ENCODE measurements around the gene LYST.
"Not testable (repeated sequence)": the region's sequence is repeated elsewhere in the genome, so short reads cannot be mapped to it uniquely, and the experiment has no call there.

The LYST gene

DNA sequence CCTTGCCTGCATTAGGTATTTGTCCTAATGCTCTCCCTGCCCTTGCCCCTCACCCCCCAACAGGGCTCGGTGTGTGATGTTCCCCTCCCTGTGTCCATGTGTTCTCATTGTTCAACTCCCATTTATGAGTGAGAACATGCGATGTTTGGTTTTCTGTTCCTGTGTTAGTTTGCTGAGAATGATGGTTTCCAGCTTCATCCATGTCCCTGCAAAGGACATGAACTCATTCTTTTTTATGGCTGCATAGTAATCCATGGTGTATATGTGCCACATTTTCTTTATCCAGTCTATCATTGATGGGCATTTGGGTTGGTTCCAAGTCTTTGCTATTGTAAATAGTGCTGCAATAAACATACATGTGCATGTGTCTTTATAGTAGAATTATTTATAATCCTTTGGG lies 228.1 kb downstream of the LYST start:
- DNase-seq (ENCODE audit: low read depth in 2 of 2) = not testable (repeated sequence)

DNA sequence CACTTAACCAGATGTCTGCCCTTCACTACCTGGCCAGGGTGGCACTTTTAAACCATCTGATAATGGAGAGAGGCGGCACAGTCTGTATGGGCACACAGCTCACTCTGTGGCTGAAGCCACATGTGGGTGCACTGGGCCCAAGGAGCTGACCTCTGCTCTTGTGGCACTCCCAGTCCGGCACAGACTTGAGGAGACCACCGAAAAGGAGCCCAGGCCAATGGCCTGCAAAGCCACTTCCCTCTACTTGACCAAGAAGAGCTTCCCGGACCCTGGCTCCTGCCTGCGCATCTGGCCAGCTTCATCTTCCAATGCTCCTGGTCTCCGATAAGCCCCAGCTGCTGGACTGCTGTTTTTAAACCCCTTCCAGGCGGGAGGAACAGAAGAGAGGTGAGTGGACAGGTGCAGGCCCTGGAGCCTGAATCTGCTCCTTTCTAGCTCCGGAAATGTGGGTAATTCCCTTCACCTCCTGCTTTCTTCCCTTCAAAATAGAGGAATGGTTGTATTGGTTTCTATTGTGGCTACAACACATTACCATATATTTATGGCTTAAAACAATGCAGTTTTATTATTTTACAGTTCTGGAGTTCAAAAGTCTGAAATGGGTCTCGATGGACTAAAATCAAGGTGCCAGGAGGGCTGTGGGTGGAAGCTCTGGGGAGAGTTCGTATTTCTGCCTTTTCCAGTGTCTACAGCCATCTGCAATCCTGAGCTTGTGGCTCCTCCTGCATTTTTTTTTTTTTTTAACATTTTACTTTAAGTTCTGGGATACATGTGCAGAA lies 228.8 kb downstream of the LYST start:
- no peak for DNase-seq (ENCODE audit: low read depth in 2 of 2)

DNA sequence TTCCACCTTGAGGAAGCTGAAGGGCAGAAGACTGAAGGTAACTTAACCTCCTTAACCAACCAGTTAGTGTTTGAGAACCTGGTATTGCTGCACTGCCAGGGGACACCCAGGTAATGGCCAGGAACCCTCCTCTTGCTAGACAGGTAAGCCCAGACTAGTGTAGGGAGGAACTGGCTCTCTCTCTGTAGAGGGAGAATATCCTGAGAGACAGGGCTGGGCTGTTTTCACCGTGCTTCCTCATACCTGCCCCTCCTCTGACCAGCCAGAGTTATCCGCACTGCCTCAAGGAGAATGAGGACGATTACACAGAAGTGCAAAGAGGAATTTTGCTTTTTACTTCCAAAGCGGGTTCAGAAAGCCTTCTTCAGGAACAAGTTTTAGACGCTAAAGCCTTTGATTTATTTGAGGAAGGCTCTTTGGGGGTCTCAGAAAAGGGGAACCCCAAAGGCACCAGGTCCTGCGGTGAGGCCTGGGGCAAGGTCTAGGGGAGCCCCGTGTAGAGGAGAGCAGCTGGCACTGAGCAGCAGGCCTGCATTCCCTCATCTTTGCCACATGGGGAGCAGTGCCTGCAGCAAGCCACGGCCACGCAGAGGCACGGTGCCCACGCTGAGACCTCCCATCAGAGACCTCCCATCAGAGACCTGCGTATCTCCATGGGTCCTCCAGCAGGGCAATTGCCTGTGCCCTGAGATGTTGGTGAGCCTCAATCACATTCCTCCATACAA lies 230.6 kb downstream of the LYST start:
- no peak for DNase-seq (ENCODE audit: low read depth in 2 of 2)

DNA sequence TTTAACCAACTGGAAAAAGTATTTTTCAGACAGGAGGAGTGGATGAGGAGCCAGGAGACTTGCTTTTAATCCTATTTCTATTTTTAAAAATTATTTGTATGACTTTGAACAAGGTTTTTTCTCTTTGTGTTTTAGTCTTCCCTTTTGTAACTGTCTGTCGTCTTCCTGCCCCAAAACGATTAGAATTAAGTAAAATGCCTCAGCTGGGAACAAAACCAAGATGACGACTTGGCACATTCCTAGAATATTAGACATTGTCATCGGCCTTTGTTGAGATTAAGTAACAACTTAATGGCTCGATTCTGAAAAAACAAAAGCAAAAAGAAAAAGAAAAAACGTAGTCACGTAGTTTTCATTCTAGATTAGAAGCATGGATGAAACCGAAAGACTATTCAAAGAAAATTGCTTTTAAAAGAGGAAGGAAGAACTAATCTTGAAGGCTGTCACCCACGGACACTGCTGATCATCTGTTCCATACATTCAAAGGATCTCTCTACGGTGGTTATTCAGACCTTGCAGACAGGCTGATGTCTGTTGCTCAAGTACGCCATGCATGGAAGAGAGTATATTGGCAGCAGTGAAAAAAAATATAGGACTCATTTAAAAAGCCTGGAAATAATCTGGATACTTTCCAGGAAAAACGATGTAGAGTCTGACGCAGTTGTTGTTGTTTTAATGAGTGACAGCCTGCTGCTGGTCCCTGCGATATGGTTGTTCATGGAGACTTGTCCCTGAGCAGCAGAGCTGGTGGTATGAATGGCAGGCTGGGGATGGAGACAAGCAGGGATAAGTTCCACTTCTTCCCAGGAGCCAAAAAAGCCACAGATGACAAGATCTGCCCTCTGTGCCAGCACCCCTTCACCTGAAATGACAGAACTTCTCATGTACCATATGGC lies 234.0 kb downstream of the LYST start:
- no peak for DNase-seq (ENCODE audit: low read depth in 2 of 2)

DNA sequence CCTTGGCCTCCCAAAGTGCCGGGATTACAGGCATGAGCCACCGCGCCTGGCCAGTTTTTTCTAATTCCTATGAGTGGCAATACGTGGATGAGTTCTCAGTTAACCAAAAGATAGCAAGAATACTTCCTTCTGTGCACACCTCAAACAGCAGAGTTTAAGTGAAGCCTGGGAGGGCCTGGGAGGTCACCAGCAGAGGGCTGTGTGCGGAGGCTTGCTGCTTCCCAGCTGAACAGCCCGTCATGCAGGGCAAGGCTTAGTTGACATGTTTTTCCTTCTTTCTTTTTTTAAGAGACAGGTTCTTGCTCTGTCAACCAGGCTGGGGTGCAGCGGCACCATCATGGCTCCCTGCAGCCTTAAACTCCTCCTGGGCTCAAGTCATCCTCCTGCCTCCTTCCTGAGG lies 234.9 kb downstream of the LYST start:
- DNase-seq (ENCODE audit: low read depth in 2 of 2) = no peak

DNA sequence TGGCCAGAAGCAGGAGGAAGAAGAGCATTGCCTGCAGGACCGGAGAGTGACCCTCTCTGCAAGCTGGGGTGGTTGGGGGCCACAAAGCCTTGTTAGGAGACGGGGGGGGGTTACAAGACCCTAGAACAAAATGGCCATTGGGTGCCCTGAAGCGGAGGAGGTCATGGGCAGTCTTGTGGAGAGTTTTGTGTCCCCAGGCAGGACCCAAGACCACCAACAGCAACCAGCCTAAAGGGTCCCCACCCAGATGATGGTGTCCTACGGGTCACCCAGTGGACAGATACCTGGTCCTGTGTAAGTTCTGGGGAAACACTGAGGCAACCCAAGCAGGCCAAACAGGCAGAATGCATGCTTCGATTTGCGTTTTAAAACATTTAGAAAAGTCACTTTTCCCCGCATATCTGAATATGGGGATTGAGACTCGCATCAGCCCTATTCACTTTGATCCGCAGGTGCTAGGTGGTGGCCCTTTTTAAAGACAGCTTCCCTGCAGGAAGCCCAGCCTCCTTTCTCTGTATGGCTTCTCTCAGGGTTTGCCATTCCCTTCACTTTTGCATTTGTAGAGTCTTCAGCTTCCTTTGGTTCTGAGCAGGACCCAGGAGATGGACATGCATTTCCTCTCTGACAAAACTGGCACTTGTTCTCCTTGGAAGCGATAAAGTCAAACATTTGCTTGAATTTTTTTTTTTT lies 238.2 kb downstream of the LYST start:
- no peak for DNase-seq (ENCODE audit: low read depth in 2 of 2)

DNA sequence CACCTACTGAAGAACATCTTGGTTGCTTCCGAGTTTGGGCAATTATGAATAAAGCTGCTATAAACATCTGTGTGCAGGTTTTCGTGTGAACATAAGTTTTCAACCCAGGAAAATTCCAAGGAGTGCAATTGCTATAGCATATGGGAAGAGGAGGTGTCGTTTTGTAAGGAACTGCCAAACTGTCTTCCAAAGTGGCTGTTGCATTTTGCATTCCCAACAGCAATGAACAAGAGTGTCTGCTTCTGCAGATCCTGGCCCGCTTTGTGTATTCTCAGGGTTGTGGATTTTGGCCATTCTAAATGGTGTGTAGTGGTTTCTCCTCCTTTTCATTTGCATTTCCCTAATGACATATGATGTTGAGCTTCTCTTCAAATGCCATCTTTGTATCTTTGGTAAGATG lies 240.9 kb downstream of the LYST start:
- DNase-seq (ENCODE audit: low read depth in 2 of 2) = no peak

DNA sequence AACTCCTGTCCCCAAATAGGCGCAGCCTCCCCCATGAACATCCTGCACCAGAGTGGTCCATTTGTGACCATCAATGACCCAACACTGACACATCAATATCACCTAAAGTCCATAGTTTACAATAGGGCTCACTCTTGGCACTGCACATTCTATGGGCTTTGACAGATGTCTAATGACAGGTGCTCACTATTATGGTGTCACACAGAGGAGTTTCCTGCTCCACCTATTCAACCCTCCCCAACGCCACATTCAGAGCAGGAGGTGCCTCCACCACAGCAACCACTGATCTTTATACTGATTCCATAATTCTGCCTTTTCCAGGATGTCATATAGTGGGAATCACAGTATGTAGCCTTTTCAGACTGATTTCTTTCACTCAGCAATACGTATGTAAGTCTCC lies 241.4 kb downstream of the LYST start:
- DNase-seq (ENCODE audit: low read depth in 2 of 2) = no peak

DNA sequence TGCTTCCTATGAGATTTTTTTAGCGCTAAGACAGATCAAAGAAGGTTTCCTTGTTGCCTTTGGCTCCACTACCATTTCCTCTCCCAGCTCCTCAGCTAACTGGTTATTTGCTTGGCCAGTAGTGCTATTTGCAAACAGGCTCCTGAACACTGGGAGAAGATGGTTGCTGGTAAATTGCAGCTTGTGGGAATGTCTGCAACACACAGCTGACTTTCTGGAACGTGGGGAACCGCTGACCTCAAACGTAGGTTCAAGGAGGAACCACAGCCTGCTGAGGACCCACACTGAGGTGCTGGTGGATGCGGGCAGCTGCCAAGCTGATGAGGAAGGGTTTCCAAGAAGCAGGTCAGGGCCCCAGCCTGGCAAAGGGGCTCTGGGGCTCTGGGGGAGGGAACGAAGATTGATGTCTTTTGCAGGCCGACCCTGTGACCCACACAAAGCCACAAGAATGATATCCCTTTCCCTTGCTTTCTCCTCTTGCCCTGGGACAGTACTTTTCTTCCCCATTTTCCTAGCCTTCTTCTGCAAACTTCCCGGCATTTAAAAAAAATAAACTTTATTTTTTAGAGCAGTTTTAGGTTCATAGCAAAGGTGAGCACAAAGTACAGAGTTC lies 241.9 kb downstream of the LYST start:
- no peak for DNase-seq (ENCODE audit: low read depth in 2 of 2)

DNA sequence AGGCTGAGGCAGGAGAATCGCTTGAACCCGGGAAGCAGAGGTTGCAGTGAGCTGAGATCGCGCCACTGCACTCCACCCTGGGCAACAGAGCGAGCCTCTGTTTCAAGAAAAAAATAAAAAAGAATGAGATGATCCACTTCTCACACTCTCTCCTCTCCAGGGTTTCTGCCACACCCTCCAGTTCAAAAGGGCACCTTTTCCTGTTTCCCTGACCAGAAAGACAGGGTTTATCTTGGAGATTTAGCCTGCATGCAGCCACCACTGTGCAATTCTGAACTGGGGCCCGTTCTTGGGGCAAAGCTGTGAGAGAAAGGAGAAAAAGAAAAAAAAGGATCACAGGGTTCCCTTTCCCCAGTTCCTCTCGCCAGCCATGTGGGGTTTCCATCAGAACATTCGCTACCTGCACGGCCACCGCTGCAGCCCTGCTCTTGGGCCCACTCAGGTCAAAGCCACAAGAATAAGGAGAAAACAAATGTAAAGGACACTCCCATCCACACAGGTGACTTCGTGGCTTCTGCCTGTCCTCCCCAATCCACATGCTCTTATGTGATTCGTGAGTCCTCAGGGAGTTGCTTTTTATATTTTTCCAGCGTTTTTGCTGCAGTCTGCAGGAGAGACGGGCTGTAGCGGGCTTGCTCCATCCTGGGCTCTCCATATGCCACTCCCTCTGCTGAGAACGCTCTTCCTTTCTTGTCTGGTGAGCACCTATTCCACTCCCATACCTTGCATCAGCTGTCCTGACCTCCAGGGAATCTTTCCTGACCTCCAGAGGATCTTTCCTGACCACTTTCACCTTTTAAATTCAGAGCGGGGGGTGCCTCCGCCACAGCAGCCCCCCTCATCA lies 243.5 kb downstream of the LYST start:
- DNase-seq (ENCODE audit: low read depth in 2 of 2) = no peak

DNA sequence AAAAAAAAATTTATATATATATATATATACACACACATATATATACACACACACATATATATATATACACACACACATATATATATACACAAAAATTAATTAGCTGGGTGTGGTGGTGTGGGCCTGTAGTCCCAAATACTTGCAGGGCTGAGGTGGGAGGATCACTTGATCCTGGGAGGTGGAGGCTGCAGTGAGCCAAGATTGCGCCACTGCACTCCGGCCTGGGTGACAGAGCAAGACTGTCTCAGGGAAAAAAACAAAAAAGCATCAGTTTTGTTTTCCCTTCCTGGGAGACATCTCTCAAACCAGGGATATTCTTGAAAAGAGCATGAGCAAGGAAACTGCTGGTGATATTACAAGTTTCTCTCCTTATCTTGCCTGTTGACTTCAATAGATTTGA lies 247.6 kb downstream of the LYST start:
- DNase-seq (ENCODE audit: low read depth in 2 of 2) = not testable (repeated sequence)

DNA sequence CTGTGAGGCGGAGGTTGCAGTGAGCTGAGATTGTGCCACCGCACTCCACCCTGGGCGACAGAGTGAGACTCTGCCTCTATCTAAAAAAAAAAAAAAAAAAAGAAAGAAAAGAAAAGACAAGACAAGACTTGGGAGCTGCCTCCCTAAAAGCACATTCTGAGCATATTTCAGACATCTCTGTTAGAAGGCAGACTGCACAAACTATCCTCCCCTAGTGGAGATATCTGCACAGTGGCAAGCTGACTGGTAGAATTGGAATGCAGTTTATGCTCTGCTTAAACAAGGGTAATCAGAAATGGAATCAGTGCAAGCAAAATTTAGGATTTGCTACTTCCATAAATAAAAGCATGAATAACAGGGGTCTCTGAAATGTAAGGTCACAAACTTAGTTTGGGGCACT lies 248.9 kb downstream of the LYST start:
- DNase-seq (ENCODE audit: low read depth in 2 of 2) = no peak

DNA sequence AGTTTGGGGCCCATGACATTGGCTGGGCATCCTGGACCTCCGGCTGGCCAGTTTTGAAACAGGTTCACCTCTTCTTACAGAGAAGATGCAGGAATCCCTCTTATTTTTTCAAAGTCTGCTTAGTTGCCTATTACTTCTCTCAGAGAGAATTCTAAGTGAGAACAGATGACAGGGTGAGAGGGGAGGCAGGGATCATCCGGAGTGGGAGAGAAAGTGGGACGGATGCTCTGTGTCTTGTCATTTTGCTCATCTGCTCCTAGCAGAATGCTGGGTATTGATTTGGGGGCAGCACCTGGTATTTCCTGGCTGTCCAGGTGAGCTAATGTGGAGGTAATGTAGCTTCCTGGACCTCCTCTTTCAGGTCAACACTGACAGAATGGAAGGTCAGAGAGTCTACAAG lies 249.6 kb downstream of the LYST start:
- no peak for DNase-seq (ENCODE audit: low read depth in 2 of 2)

DNA sequence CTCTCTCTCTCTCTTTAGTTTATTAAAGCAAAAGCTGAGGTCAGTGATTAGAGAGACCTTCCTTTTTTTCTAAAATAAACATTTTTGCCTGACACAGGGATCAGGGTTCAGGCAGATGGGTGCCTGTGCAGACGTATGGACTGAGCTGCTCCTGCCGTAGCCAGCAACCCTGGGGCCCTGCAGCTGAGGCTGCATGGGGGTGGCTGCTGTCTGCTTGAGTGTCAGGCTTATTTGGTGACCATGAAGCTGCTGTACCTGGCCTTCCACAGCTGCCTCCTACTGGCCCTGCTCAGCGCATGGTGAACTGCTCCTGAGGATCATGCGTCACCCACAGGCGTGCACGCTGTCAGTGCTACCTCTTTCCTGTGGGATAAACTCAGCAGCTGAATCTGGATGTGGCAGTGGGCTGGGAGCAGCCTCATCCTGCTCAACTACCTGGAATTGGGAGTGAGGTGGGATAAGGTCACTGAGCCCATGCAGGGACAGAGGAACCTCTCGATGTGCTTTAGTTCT lies 252.2 kb downstream of the LYST start:
- no peak for DNase-seq (ENCODE audit: low read depth in 2 of 2)

DNA sequence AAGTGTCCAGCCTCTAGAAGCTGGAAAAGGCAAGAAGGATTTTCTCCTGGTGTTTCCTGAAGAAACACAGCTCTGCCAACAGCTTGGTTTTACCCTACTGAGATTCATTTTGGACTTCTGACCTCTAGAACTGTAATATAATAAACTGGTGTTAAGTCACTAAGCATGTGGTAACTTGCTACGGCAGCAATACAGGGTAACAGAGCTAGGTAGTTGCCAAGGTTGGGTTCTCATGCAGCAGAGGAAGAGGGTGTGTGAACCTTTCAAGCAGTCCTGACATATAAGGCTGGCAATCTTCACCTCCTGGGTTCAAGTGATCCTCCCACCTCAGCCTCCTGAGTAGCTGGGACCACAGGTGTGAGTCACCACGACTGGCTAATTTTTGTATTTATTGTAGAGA lies 253.1 kb downstream of the LYST start:
- DNase-seq (ENCODE audit: low read depth in 2 of 2) = no peak

DNA sequence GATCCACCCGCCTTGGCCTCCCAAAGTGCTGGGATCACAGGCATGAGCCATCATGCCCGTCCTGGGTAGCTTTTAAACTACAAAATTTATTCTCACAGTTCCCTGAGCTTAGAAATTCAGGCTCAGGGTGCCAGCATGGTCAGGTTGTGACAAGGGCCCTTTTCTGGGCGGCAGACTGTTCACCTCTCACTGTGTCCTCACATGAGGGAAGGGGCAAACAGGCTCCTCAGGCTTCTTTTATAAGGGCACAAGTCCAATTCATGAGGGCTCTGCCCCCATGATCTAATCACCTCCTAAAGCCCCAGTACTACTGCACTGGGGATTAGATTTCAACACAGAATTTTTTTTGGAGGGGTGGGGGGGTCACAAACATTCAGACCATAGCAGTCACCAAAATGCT lies 253.9 kb downstream of the LYST start:
- no peak for DNase-seq (ENCODE audit: low read depth in 2 of 2)
